SU-DHL-6 (cell line): Measurements from ENCODE around the gene TBC1D9B.
"Not testable (repeated sequence)": the region's sequence is repeated elsewhere in the genome, so short reads cannot be mapped to it uniquely, and the experiment has no call there.

Experiments
- H2AFZ ChIP-seq: fragments of 200-600 bp; sonication (generic); 2 replicates; pipeline ENCODE4 v1.6.1; 2014; ENCODE audit warnings: low read depth, mild to moderate bottlenecking, moderate library complexity, mixed read lengths, antibody characterized with exemption, low read length; ENCODE audit not compliant: severe bottlenecking
- H3F3A ChIP-seq: fragments of 200-600 bp; shearing (Covaris generic); 2 replicates; pipeline ENCODE4 v1.6.0; 2016; ENCODE audit warnings: antibody characterized with exemption, mild to moderate bottlenecking; ENCODE audit not compliant: insufficient read depth
- H3K27ac ChIP-seq: fragments of 200-600 bp; sonication (generic); 2 replicates; pipeline ENCODE4 v1.5.1; 2016; ENCODE audit warnings: low read depth, mild to moderate bottlenecking, low read length, moderate library complexity, mixed read lengths
- H3K27me3 ChIP-seq: fragments of 200-600 bp; sonication (generic), shearing (Covaris generic); 2 replicates; pipeline ENCODE4 v1.6.0; 2014; ENCODE audit warnings: mild to moderate bottlenecking, low read length
- H3K36me3 ChIP-seq: fragments of 200-600 bp; sonication (generic); 2 replicates; pipeline ENCODE4 v1.6.1; 2014; ENCODE audit warnings: mild to moderate bottlenecking, low read length, mixed read lengths
- H3K4me2 ChIP-seq: fragments of 300-600, 200-600 bp; shearing (Covaris generic), sonication (generic); 2 replicates; pipeline ENCODE4 v1.6.0; 2014; ENCODE audit warnings: low read length, low read depth, mild to moderate bottlenecking; ENCODE audit not compliant: poor library complexity, severe bottlenecking
- H3K4me3 ChIP-seq: fragments of 200-600 bp; sonication (generic); 2 replicates; pipeline ENCODE4 v1.5.1; 2014; ENCODE audit warnings: antibody characterized with exemption, low read length, mild to moderate bottlenecking, mixed read lengths; ENCODE audit not compliant: insufficient read depth, poor library complexity, severe bottlenecking
- H3K79me2 ChIP-seq: fragments of 200-600 bp; sonication (generic); 2 replicates; pipeline ENCODE4 v1.6.1; 2014; ENCODE audit warnings: mild to moderate bottlenecking, low read length, moderate library complexity; ENCODE audit not compliant: insufficient read depth
- H3K9ac ChIP-seq: fragments of 200-600 bp; sonication (generic); 2 replicates; pipeline ENCODE4 v1.7.0; 2014; ENCODE audit warnings: mild to moderate bottlenecking, low read length
- H3K9me2 ChIP-seq: fragments of 200-600 bp; sonication (generic); replicated peaks from 2 replicates; pipeline ENCODE4 v1.6.1; 2014; ENCODE audit warnings: low read length; ENCODE audit not compliant: insufficient read depth
- H3K9me3 ChIP-seq: fragments of 200-600 bp; sonication (generic); 2 replicates; pipeline ENCODE4 v1.6.1; 2014; ENCODE audit warnings: low read length, mixed read lengths; ENCODE audit not compliant: insufficient read depth
- H4K20me1 ChIP-seq: fragments of 200-600 bp; sonication (generic); 2 replicates; pipeline ENCODE4 v1.6.1; 2014; ENCODE audit warnings: low read depth, mild to moderate bottlenecking, antibody characterized with exemption, low read length, moderate library complexity, mixed read lengths
- EZH2phosphoT487 ChIP-seq: fragments of 200-600 bp; sonication (generic), shearing (Covaris generic); conservative IDR thresholded peaks from 2 replicates; pipeline ENCODE4 v1.6.1; 2018; ENCODE audit warnings: mild to moderate bottlenecking, antibody characterized with exemption, low read length, moderate library complexity, mixed read lengths
- TF ChIP-seq, protein P1 (sequence below): fragments of 200-600 bp; sonication (generic); IDR thresholded peaks from one replicate; pipeline ENCODE4 v1.5.1; 2017; ENCODE audit warnings: antibody characterized with exemption, mild to moderate bottlenecking, low read length, moderate library complexity; ENCODE audit not compliant: insufficient read depth, poor library complexity, severe bottlenecking

TBC1D9B gene

DNA sequence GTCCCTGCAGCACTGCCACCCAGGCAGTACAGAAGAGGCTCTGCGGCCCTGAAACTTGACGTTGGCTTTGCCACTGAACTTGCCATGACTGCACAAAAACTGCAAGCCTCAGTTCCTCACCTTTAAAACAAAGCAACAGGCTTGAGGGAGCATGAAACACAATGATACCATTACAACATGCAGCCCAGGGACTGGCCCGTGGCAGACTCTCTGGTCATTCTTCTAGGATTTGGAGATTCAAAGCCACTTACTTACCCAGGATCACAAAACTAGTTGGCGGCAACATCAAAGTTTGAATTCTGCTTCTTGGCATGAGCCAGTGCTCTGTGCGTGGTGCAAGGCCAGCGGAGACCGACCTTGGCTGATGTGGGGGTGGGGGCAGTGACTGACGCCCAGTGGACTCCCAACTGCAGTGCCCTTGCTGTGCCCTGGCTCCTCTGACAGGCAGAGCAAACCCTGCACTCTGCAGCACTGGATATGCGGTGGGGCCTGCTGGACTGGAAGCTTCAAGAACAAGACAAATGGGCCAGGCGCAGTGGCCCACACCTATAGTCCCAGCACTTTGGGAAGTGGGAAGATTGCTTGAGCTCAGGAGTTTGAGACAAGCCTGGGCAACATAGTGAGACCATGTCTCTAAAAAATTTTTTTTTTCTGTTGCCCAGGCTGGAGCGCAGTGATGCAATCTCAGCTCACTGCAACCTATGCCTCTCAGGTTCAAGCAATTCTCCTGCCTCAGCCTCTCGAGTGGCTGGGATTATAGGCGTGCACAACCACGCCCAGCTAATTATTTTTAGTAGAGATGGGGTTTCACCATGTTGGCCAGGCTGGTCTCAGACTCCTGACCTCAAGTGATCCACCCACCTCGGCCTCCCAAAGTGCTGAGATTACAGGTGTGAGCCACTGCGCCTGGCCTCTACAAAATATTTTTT is 68.1 kb downstream of the TBC1D9B start:
- H3K79me2 ChIP-seq = no peaks in the 10 kb centered on the region
- no peaks in the 10 kb centered on the region for H3F3A ChIP-seq
- TF ChIP-seq, protein P1, sequence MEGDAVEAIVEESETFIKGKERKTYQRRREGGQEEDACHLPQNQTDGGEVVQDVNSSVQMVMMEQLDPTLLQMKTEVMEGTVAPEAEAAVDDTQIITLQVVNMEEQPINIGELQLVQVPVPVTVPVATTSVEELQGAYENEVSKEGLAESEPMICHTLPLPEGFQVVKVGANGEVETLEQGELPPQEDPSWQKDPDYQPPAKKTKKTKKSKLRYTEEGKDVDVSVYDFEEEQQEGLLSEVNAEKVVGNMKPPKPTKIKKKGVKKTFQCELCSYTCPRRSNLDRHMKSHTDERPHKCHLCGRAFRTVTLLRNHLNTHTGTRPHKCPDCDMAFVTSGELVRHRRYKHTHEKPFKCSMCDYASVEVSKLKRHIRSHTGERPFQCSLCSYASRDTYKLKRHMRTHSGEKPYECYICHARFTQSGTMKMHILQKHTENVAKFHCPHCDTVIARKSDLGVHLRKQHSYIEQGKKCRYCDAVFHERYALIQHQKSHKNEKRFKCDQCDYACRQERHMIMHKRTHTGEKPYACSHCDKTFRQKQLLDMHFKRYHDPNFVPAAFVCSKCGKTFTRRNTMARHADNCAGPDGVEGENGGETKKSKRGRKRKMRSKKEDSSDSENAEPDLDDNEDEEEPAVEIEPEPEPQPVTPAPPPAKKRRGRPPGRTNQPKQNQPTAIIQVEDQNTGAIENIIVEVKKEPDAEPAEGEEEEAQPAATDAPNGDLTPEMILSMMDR = no peak
- TF ChIP-seq EZH2phosphoT487 = no peak
- H2AFZ ChIP-seq = no peak overlapping the region
- no peak overlapping the region for H3K27ac ChIP-seq
- H4K20me1 ChIP-seq = no peaks in the 10 kb centered on the region
- no peak overlapping the region for H3K9ac ChIP-seq
- H3K4me3 ChIP-seq = no peak overlapping the region
- no peaks in the 10 kb centered on the region for H3K9me3 ChIP-seq
- no peaks in the 10 kb centered on the region for H3K9me2 ChIP-seq
- H3K36me3 ChIP-seq = no peaks in the 10 kb centered on the region
- no peaks in the 10 kb centered on the region for H3K27me3 ChIP-seq
- H3K4me2 ChIP-seq = no peak overlapping the region

DNA sequence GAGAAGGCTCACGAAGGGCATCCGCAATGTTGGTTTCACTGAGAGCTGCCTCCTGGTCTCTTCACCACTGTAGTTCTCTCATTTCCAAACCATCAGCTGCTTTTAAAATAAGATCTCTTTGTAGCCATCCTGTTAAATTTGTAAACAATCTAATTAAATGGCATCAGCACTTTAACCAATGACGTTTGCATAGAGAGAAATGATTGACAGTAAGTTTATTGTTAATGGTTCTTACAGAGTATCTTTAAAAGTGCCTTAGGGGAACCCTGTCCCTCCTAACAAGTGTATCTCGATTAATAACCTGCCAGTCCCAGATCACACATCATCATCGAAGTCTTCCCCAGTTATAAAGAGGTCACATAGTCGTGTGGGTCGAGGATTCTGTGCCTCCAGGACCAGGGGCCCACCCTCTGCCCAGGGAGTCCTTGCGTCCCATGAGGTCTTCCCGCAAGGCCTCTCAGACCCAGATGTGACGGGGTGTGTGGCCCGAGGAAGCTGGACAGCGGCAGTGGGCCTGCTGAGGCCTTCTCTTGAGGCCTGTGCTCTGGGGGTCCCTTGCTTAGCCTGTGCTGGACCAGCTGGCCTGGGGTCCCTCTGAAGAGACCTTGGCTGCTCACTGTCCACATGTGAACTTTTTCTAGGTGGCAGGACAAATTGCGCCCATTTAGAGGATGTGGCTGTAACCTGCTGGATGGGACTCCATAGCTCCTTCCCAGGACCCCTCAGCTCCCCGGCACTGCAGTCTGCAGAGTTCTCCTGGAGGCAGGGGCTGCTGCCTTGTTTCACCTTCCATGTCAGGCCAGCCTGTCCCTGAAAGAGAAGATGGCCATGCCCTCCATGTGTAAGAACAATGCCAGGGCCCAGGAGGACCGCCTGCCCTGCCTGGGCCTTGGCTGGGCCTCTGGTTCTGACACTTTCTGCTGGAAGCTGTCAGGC is 70.4 kb downstream of the TBC1D9B start:
- H3K36me3 ChIP-seq = no peaks in the 10 kb centered on the region; the same call in 1 of the 2 replicates
- no peak overlapping the region for H2AFZ ChIP-seq
- H3F3A ChIP-seq = no peaks in the 10 kb centered on the region
- H3K9me3 ChIP-seq = no peaks in the 10 kb centered on the region
- H4K20me1 ChIP-seq = no peaks in the 10 kb centered on the region
- H3K9ac ChIP-seq = no peak overlapping the region
- no peaks in the 10 kb centered on the region for H3K79me2 ChIP-seq
- H3K4me3 ChIP-seq = no peak overlapping the region
- H3K27ac ChIP-seq = no peak overlapping the region
- H3K9me2 ChIP-seq = no peaks in the 10 kb centered on the region
- H3K27me3 ChIP-seq = no peaks in the 10 kb centered on the region
- no peak for TF ChIP-seq EZH2phosphoT487
- TF ChIP-seq, protein P1 = no peak
- H3K4me2 ChIP-seq = no peak overlapping the region

DNA sequence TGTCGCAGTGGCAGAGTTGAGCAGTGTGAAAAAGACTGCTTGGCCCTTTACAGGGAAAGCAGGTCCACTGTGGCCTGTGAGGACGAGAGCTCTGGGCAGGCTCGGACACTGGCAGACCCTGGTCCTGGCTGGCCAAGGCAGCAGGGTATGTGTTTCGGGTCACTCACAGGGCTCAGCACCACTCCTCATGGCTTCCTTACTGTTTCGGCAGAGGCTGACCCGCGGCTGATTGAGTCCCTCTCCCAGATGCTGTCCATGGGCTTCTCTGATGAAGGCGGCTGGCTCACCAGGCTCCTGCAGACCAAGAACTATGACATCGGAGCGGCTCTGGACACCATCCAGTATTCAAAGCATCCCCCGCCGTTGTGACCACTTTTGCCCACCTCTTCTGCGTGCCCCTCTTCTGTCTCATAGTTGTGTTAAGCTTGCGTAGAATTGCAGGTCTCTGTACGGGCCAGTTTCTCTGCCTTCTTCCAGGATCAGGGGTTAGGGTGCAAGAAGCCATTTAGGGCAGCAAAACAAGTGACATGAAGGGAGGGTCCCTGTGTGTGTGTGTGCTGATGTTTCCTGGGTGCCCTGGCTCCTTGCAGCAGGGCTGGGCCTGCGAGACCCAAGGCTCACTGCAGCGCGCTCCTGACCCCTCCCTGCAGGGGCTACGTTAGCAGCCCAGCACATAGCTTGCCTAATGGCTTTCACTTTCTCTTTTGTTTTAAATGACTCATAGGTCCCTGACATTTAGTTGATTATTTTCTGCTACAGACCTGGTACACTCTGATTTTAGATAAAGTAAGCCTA is 71.3 kb downstream of the TBC1D9B start:
- no peaks in the 10 kb centered on the region for H4K20me1 ChIP-seq

DNA sequence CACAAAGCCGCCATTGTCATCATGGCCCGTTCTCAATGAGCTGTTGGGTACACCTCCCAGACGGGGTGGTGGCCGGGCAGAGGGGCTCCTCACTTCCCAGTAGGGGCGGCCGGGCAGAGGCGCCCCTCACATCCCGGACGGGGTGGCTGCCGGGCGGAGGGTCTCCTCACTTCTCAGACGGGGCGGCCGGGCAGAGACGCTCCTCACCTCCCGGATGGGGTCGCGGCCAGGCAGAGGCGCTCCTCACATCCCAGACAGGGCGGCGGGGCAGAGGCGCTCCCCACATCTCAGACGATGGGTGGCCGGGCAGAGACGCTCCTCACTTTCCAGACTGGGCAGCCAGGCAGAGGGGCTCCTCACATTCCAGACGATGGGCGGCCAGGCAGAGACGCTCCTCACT is 72.8 kb downstream of the TBC1D9B start:
- not testable (repeated sequence) for H3F3A ChIP-seq, H3K36me3 ChIP-seq, H3K27me3 ChIP-seq, H3K4me2 ChIP-seq, H3K27ac ChIP-seq, H4K20me1 ChIP-seq, H3K79me2 ChIP-seq, H3K9me3 ChIP-seq, H3K4me3 ChIP-seq, H3K9ac ChIP-seq, H2AFZ ChIP-seq, H3K9me2 ChIP-seq

More for the DNA sequence above, 71.3 kb downstream of the TBC1D9B start:
- H3K9me2 ChIP-seq = no peaks in the 10 kb centered on the region
- no peak overlapping the region for H3K4me3 ChIP-seq
- no peaks in the 10 kb centered on the region for H3F3A ChIP-seq
- no peaks in the 10 kb centered on the region for H3K27me3 ChIP-seq
- H3K9ac ChIP-seq = no peak overlapping the region
- H3K27ac ChIP-seq = no peak overlapping the region
- H3K79me2 ChIP-seq = no peaks in the 10 kb centered on the region
- H3K4me2 ChIP-seq = no peak overlapping the region
- TF ChIP-seq, protein P1 = no peak
- TF ChIP-seq EZH2phosphoT487 = no peak
- H3K36me3 ChIP-seq = no peaks in the 10 kb centered on the region; the same call in 1 of the 2 replicates
- H2AFZ ChIP-seq = no peak overlapping the region
- no peaks in the 10 kb centered on the region for H3K9me3 ChIP-seq
